Measurements from ENCODE around the gene SLC16A13.

The SLC16A13 gene

GRCh38 chr17:7060165-7060891 lies 24.5 kb downstream of the SLC16A13 start:
- DNase-seq (ENCODE audit: low read depth, low spot score), result no peak

GRCh38 chr17:7063518-7064094 lies 27.8 kb downstream of the SLC16A13 start:
- H3K27ac ChIP-seq, result no peak overlapping the region
- no peak overlapping the region for H3K9ac ChIP-seq (ENCODE audit: insufficient read length)
- TF ChIP-seq EZH2 (IDR thresholded peaks at IDR 0.05) (no peak), FOXP2 (optimal IDR thresholded peaks at IDR 0.05; ENCODE audit: control extremely low read depth, extremely low read length, insufficient read depth) (no peak), POLR2AphosphoS5 (IDR thresholded peaks at IDR 0.05; ENCODE audit: borderline replicate concordance, low read depth, low read length) (no peak)
- no peaks in the 10 kb centered on the region; the same call in 1 of the 2 replicates for H3K9me3 ChIP-seq (ENCODE audit: low read depth, low read length)
- H3K4me3 ChIP-seq, result no peak overlapping the region
- no peaks in the 10 kb centered on the region for H3K36me3 ChIP-seq (ENCODE audit: insufficient read depth, low read length)
- no peak for DNase-seq (ENCODE audit: low read depth, low spot score)

More at GRCh38 chr17:7060165-7060891, 24.5 kb downstream of the SLC16A13 start:
- no peak overlapping the region for H3K27ac ChIP-seq
- H3K4me3 ChIP-seq, result no peak overlapping the region
- no peaks in the 10 kb centered on the region for H3K36me3 ChIP-seq (ENCODE audit: insufficient read depth, low read length)
- no peak overlapping the region for H3K9ac ChIP-seq (ENCODE audit: insufficient read length)
- H3K9me3 ChIP-seq (ENCODE audit: low read depth, low read length), result no peaks in the 10 kb centered on the region
- no peak for TF ChIP-seq POLR2AphosphoS5 (IDR thresholded peaks at IDR 0.05; ENCODE audit: borderline replicate concordance, low read depth, low read length)
- no peak for TF ChIP-seq FOXP2 (optimal IDR thresholded peaks at IDR 0.05; ENCODE audit: control extremely low read depth, extremely low read length, insufficient read depth)
- no peak for TF ChIP-seq EZH2 (IDR thresholded peaks at IDR 0.05)

GRCh38 chr17:7064261-7064660 lies 28.4 kb downstream of the SLC16A13 start:
- DNase-seq (ENCODE audit: low read depth, low spot score), result no peak
- H3K4me3 ChIP-seq, result no peak overlapping the region
- no peak overlapping the region for H3K27ac ChIP-seq
- TF ChIP-seq EZH2 (IDR thresholded peaks at IDR 0.05), result no peak
- no peak for TF ChIP-seq POLR2AphosphoS5 (IDR thresholded peaks at IDR 0.05; ENCODE audit: borderline replicate concordance, low read depth, low read length)
- TF ChIP-seq FOXP2 (optimal IDR thresholded peaks at IDR 0.05; ENCODE audit: control extremely low read depth, extremely low read length, insufficient read depth), result no peak
- H3K9ac ChIP-seq (ENCODE audit: insufficient read length), result no peak overlapping the region
- H3K9me3 ChIP-seq (ENCODE audit: low read depth, low read length), result no peaks in the 10 kb centered on the region; the same call in 1 of the 2 replicates
- H3K36me3 ChIP-seq (ENCODE audit: insufficient read depth, low read length), result no peaks in the 10 kb centered on the region

GRCh38 chr17:7067198-7067597 lies 31.4 kb downstream of the SLC16A13 start:
- Histone ChIP-seq H3K9ac (ENCODE audit: insufficient read length) (no peak overlapping the region), H3K4me3 (no peak overlapping the region), H3K36me3 (ENCODE audit: insufficient read depth, low read length) (no peaks in the 10 kb centered on the region), H3K9me3 (ENCODE audit: low read depth, low read length) (no peaks in the 10 kb centered on the region; the same call in 1 of the 2 replicates), H3K27ac (no peak overlapping the region)
- no peak for TF ChIP-seq FOXP2 (optimal IDR thresholded peaks at IDR 0.05; ENCODE audit: control extremely low read depth, extremely low read length, insufficient read depth)
- no peak for TF ChIP-seq EZH2 (IDR thresholded peaks at IDR 0.05)
- no peak for TF ChIP-seq POLR2AphosphoS5 (IDR thresholded peaks at IDR 0.05; ENCODE audit: borderline replicate concordance, low read depth, low read length)
- DNase-seq (ENCODE audit: low read depth, low spot score), result no peak

GRCh38 chr17:7068268-7068667 lies 32.5 kb downstream of the SLC16A13 start:
- Histone ChIP-seq H3K36me3 (ENCODE audit: insufficient read depth, low read length) (no peaks in the 10 kb centered on the region), H3K9ac (ENCODE audit: insufficient read length) (no peak overlapping the region), H3K4me3 (no peak overlapping the region), H3K9me3 (ENCODE audit: low read depth, low read length) (no peaks in the 10 kb centered on the region; the same call in 1 of the 2 replicates), H3K27ac (no peak overlapping the region)
- TF ChIP-seq FOXP2 (optimal IDR thresholded peaks at IDR 0.05; ENCODE audit: control extremely low read depth, extremely low read length, insufficient read depth) (no peak), EZH2 (IDR thresholded peaks at IDR 0.05) (no peak), POLR2AphosphoS5 (IDR thresholded peaks at IDR 0.05; ENCODE audit: borderline replicate concordance, low read depth, low read length) (no peak)
- DNase-seq (ENCODE audit: low read depth, low spot score), result no peak

- DNase-seq (ENCODE audit: low read depth, low spot score), result no peak
- no peaks in the 10 kb centered on the region for H3K36me3 ChIP-seq (ENCODE audit: insufficient read depth, low read length)
- H3K27ac ChIP-seq, result no peak overlapping the region
- H3K9ac ChIP-seq (ENCODE audit: insufficient read length), result no peak overlapping the region
- H3K4me3 ChIP-seq, result no peak overlapping the region
- TF ChIP-seq EZH2 (IDR thresholded peaks at IDR 0.05), result no peak
- TF ChIP-seq FOXP2 (optimal IDR thresholded peaks at IDR 0.05; ENCODE audit: control extremely low read depth, extremely low read length, insufficient read depth), result no peak
- TF ChIP-seq POLR2AphosphoS5 (IDR thresholded peaks at IDR 0.05; ENCODE audit: borderline replicate concordance, low read depth, low read length), result no peak
- no peaks in the 10 kb centered on the region; the same call in 1 of the 2 replicates for H3K9me3 ChIP-seq (ENCODE audit: low read depth, low read length)
Measured at GRCh38 chr17:7070712-7071111, 34.9 kb downstream of the SLC16A13 start.

- H3K9me3 ChIP-seq (ENCODE audit: low read depth, low read length), result no peaks in the 10 kb centered on the region; the same call in 1 of the 2 replicates
- no peak for DNase-seq (ENCODE audit: low read depth, low spot score)
- no peak overlapping the region for H3K27ac ChIP-seq
- H3K4me3 ChIP-seq, result no peak overlapping the region
- TF ChIP-seq POLR2AphosphoS5 (IDR thresholded peaks at IDR 0.05; ENCODE audit: borderline replicate concordance, low read depth, low read length), result no peak
- no peak for TF ChIP-seq FOXP2 (optimal IDR thresholded peaks at IDR 0.05; ENCODE audit: control extremely low read depth, extremely low read length, insufficient read depth)
- no peak for TF ChIP-seq EZH2 (IDR thresholded peaks at IDR 0.05)
- H3K36me3 ChIP-seq (ENCODE audit: insufficient read depth, low read length), result no peaks in the 10 kb centered on the region
- H3K9ac ChIP-seq (ENCODE audit: insufficient read length), result no peak overlapping the region
Measured at GRCh38 chr17:7072406-7072805, 36.6 kb downstream of the SLC16A13 start.

- H3K27ac ChIP-seq, result no peak overlapping the region
- H3K4me3 ChIP-seq, result no peak overlapping the region
- DNase-seq (ENCODE audit: low read depth, low spot score), result no peak
- H3K9ac ChIP-seq (ENCODE audit: insufficient read length), result no peak overlapping the region
- H3K9me3 ChIP-seq (ENCODE audit: low read depth, low read length), result no peaks in the 10 kb centered on the region
- H3K36me3 ChIP-seq (ENCODE audit: insufficient read depth, low read length), result no peaks in the 10 kb centered on the region
- TF ChIP-seq EZH2 (IDR thresholded peaks at IDR 0.05) (no peak), FOXP2 (optimal IDR thresholded peaks at IDR 0.05; ENCODE audit: control extremely low read depth, extremely low read length, insufficient read depth) (no peak), POLR2AphosphoS5 (IDR thresholded peaks at IDR 0.05; ENCODE audit: borderline replicate concordance, low read depth, low read length) (no peak)
Measured at GRCh38 chr17:7074931-7075330, 39.1 kb downstream of the SLC16A13 start.

All from SK-N-MC (cell line).